ENCODE results near the gene HPCA.
A peak's percentile ranks its signal among the peaks of the same experiment; 100 is the strongest.

The HPCA gene

DNA sequence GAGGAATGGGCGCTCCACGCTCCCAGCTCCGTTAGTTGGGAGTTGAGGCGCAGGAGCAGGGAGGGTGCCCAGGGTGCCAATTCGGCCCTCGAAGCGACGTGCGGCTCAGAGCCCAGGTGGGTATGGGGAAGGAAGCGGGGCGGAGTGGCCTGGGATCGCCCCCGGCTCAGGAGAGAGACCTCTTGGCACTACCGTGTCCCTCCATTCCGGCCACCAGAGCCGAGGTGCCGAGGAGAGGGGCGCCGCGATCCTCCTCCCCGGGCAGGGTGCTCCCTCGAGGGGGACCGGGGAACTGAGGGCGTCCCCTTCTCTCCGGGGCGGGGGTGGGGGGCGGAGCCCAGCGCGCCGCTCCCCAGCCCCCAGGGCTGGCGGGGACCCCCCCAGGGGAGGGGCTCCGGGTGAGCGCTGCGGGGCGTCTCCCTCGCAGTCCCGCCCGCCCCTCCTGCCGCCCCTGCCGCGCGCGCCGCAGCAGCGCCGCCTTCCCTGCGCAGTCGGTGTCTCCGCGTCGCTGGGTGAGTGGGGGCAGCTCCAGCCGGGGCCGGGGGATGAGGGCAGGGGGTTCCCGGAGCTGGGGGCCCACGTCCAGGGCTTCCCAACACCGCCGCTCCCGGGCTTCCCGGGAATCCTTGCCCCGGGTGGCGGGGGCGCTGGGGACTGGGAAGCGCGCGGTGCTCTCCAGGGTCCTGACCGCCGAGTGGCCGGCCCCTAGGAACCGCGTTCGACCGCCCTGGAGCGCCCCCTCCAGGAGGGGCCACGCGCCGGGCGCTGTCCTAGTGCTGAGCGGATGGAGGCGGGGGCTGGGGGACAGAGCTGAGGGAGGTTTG, at the start of gene HPCA:
TSS of gene HPCA (plus strand) at position 488 of the 824 bp plus-strand sequence. CDS start 2,408 bp downstream, outside the sequence.
- peak; percentile 54 to 63 for ATAC-seq (replicated peaks)
- DNase-seq, result no peak
- Mint-ChIP-seq H3K27ac (no peak within 1 kb of the TSS), H3K27me3 (peaks cover 74 to 80% of the 10 kb centered on the region in 2 donors), H3K9me3 (no peaks in the 10 kb centered on the region), H3K4me3 (peak within 1 kb of the TSS in 1 of 2 donors; percentile 23), H3K4me1 (peaks cover 0 to 14% of the 10 kb centered on the region in 2 donors), H3K36me3 (no peaks in the 10 kb centered on the region)

DNA sequence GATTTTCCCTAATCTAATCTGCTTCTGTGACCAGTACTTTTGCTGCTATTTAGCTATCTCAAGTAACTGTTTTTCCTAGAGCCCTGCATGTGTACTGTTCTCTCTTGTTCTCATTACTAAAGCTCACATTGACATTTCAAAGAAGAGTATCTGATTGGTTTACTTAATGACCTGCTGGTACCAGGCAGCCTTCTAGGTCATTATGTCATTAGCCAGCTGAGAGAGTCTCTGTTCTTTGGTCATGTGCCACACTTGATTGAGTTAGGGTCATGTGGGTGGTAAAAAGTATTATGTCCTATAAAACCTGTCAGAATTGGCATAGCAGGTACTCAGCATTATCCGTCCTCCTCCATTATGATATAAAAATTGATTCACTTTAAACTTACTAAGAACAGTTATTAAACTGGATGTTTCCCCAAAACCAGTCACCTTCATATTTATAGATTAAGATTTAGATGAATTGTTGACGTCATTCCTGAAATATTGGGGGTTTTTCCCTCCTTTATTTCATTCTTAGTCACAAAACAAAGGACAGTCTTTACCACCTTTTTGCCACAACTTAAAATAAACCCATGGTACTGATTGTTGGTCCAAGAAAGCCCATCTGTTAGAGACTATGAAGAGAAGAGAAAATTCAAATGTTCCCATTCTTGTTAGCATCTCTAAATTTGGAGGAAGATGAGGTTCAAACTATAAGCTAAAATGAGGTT, 37.8 kb upstream of the HPCA start:
- ATAC-seq (replicated peaks), result peak; percentile 50 to 66
- no peak overlapping the region for H3K4me3 Mint-ChIP-seq

DNA sequence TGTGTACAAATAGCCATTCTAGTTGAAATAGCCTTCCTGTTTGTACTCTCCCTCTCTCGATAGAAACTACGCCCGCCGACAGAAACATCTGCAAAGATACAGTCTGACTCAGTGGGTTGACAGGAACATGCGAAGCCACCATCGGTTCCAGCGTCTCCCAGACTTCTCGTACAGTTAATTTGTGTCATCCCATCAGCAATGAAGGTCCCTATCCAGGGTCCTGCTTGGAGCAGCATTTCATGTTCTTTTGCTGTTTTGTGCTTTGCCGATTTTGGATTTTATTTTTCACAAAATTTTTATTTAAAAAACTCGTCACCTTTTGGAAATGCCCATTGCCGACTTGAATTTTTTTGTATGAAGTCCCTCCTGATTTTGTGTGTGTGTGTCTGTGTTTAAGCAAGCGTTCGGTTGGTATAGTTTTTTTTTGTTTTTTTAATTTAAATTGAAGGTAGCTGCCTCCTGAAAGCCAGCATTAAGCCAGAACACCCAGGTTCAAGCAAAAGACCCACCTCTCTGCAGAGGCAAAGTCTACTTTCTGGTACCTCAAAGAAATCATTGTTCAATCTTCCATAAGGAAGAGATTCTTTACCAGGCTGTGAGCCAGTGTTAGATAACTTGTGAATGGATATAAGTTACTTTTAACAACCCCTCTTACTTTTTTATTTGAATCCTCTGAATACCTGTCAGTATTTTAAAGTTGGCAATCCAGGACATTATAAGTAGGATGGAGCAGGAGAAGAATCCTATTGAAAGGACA, 30.3 kb upstream of the HPCA start:
- no peaks in the 10 kb centered on the region for H3K4me1 Mint-ChIP-seq
- DNase-seq (no peak), ATAC-seq (replicated peaks) (no peak)
- H3K4me3 Mint-ChIP-seq, result no peak overlapping the region
- H3K27me3 Mint-ChIP-seq, result no peaks in the 10 kb centered on the region
- no peak overlapping the region for H3K27ac Mint-ChIP-seq
- H3K9me3 Mint-ChIP-seq, result no peaks in the 10 kb centered on the region
- peaks cover 34 to 46% of the 10 kb centered on the region in 2 donors for H3K36me3 Mint-ChIP-seq

More for the DNA sequence above, 37.8 kb upstream of the HPCA start:
- H3K4me1 Mint-ChIP-seq, result peaks cover 0 to 3% of the 10 kb centered on the region in 2 donors
- DNase-seq, result no peak
- H3K36me3 Mint-ChIP-seq, result peaks cover 22 to 29% of the 10 kb centered on the region in 2 donors
- no peaks in the 10 kb centered on the region for H3K9me3 Mint-ChIP-seq
- H3K27ac Mint-ChIP-seq, result no peak overlapping the region
- H3K27me3 Mint-ChIP-seq, result no peaks in the 10 kb centered on the region

DNA sequence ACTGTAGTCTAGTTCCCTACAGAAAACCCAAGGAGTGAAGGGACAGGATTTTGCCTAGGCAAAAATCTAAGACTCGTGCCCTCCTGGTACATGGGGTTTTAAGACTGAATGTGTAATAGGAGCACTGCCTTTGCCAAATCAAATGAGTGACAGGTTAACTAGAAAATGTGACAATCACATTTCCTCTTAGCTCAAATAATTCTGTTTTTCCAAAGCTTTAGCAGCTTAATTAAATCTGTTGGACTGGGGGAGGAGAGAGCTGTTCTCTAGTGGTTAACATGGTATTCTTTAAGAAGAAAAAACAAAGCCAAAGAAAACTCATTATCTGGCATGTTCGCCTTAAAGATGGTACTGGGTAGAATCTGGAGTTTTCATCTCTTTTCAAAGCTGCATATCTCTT, 28.2 kb upstream of the HPCA start:
- DNase-seq, result no peak
- H3K27me3 Mint-ChIP-seq, result no peaks in the 10 kb centered on the region
- no peaks in the 10 kb centered on the region for H3K4me1 Mint-ChIP-seq
- ATAC-seq (replicated peaks), result no peak
- no peak overlapping the region for H3K4me3 Mint-ChIP-seq
- peaks cover 38 to 54% of the 10 kb centered on the region in 2 donors for H3K36me3 Mint-ChIP-seq
- H3K27ac Mint-ChIP-seq, result no peak overlapping the region
- no peaks in the 10 kb centered on the region for H3K9me3 Mint-ChIP-seq

DNA sequence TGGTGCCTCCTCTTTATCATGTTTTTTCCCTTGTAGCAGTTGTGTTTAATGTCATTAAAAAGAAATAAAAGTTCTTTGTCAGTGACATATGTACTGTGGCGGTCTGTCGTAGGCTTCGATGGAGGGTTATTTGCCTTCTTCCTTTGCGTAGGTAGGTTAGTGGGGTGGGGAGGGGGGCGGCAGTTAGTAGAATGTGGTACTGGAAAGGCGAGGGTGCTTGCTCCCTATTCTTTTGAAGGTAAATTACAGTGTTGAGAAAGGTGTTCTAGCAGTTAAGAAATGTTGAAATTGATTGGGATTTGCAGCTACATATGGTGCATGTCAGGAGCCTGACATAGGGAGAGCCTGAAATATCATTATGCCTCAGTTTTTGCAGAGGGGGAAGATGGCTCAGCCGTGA, 27.5 kb upstream of the HPCA start:
- Mint-ChIP-seq H3K36me3 (peaks cover 33 to 52% of the 10 kb centered on the region in 2 donors), H3K4me3 (no peak overlapping the region), H3K27me3 (no peaks in the 10 kb centered on the region), H3K27ac (no peak overlapping the region), H3K9me3 (no peaks in the 10 kb centered on the region), H3K4me1 (no peaks in the 10 kb centered on the region)
- DNase-seq (no peak), ATAC-seq (replicated peaks) (no peak)

DNA sequence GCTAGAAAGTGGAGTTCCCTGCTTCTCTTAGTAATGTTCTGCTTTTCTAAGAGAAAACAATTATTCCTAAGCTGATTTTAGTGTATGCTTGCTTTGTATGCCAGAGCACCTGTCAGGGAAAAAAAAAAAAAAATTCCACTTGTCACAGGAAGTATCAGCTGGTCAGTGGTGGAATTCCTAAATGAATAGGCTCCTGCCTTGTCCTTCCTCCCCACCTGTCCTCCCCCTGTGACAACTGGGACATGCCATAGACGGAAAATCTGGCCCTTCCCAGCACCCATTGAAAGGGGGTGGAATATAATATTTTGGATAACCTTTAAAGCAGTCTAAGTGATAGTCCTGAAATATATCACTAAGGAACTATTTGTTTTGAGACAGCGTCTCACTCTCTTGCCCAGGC, 26.4 kb upstream of the HPCA start:
- Mint-ChIP-seq H3K27me3 (no peaks in the 10 kb centered on the region), H3K4me3 (no peak overlapping the region), H3K27ac (no peak overlapping the region), H3K36me3 (peaks cover 28 to 51% of the 10 kb centered on the region in 2 donors), H3K9me3 (no peaks in the 10 kb centered on the region), H3K4me1 (no peaks in the 10 kb centered on the region)
- ATAC-seq (replicated peaks), result no peak
- no peak for DNase-seq

DNA sequence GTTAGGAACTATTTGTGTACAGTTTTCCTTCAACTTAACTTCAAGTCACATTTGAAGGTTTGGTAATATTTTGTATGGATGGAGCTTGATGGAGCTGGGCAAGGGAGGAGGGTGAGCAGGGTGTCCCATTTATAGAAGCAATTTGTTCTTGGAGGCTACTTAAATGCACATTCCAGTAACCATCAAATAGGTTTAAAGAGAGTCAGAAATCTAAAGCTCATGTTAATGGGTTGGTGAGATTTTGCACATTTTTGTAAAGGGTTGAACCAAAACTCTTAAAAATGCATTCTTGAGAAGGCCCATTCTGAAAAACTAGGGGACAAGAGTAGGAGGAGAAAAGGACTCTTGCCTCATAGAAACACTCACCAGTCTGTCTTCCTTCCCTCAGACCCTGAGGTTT, 25.7 kb upstream of the HPCA start:
- no peak overlapping the region for H3K27ac Mint-ChIP-seq
- no peaks in the 10 kb centered on the region for H3K9me3 Mint-ChIP-seq
- H3K4me1 Mint-ChIP-seq, result no peaks in the 10 kb centered on the region
- ATAC-seq (replicated peaks) (no peak), DNase-seq (no peak)
- H3K27me3 Mint-ChIP-seq, result no peaks in the 10 kb centered on the region
- H3K36me3 Mint-ChIP-seq, result peaks cover 24 to 48% of the 10 kb centered on the region in 2 donors
- H3K4me3 Mint-ChIP-seq, result no peak overlapping the region

DNA sequence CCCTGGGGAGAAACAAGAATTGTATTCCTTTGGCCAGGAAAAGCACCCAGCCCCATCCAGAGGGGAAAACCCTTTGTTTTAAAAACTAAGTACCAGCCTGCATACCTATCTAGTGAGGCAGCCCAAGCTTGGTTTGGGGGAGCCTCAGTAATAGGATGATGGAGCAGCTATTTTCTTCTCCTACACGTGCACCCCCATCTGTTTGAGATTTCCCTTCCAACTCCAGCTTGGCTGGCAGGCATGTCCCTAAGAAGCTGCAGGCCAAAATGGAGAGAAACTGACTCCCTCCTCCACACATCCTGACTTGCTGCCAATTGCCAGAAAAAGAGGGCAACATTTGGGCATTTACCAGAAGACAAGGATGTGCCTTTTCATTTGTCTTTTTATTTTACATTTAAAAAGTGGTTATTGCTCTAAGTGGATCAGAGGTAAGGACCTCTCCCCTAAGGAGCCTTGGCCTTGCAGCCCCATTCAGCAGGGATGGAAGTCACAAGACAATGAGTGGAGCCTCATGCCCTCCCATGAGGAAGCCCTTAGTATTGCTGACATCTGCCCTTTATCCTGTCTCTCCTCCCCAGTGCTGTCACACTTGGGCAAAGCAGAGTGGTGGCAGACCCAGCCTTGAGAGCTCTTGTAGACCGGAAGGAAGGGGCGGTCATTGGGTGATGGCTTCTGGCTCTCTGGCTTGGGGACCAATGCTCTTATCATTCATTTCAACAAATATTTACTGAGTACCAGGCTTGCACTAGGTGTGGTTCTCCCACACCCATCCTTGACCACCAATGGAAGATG, 24.2 kb upstream of the HPCA start:
- ATAC-seq (replicated peaks) (no peak), DNase-seq (no peak)
- Mint-ChIP-seq H3K27ac (peak overlapping the region; percentile 37), H3K4me3 (no peak overlapping the region), H3K27me3 (no peaks in the 10 kb centered on the region), H3K4me1 (no peaks in the 10 kb centered on the region), H3K9me3 (no peaks in the 10 kb centered on the region), H3K36me3 (peaks cover 22 to 50% of the 10 kb centered on the region in 2 donors)

DNA sequence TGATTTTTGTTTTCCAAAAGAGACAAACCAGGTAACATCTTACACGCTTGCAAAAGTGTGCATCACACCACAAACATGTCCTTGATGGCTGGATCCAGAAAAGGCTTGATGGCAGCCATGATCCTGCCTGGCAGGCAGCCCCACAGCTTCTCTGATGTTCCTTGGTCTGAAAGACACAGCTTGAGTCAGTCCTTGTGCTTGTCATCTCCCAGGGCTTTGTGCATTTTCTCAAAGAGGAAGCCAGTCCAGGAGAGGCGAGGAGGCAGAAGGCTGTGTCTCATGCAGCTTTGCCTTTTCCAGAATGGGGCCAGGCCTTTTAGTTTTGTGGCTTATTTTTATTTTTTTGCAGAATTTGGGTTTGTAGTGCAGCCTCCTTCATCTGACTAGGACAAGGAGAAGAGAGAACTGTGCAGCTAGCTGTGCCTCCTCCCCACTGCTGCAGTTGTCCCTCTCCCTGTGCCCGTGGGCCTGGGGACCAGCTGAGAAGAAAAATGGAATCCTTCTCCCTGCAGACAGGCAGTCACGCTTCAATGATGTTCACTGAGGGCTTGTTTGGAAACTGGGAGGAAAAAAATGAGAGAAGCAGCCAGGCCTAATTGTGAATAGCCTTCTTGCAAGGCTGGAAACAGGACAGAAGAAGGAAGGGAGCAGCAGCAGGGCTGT, 22.9 kb upstream of the HPCA start:
- no peaks in the 10 kb centered on the region for H3K27me3 Mint-ChIP-seq
- H3K9me3 Mint-ChIP-seq, result no peaks in the 10 kb centered on the region
- DNase-seq (no peak), ATAC-seq (replicated peaks) (no peak)
- no peak overlapping the region for H3K27ac Mint-ChIP-seq
- H3K36me3 Mint-ChIP-seq, result peaks cover 23 to 45% of the 10 kb centered on the region in 2 donors
- no peak overlapping the region for H3K4me3 Mint-ChIP-seq
- H3K4me1 Mint-ChIP-seq, result no peaks in the 10 kb centered on the region

DNA sequence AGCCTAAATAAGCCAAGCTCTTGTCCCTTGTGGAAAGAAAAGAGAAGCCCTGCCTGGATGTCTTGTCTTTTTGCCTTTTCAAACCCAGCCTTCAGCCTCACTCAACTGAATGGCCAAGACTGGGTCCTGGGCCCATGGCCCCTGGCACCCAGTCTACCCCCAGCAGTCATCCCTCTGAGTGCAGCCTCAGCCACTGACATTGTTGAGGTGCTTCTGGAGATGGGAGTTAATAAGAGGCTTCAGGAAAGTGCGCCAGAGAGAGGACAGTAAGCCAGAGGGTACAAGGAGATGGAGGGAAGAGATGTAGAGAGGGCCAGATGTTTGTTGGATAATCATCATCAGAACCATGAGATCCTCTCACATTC, 22.4 kb upstream of the HPCA start:
- no peak for DNase-seq
- Mint-ChIP-seq H3K4me1 (no peaks in the 10 kb centered on the region), H3K27ac (no peak overlapping the region), H3K4me3 (no peak overlapping the region), H3K27me3 (peaks cover 0 to 1% of the 10 kb centered on the region in 2 donors), H3K36me3 (peaks cover 27 to 47% of the 10 kb centered on the region in 2 donors), H3K9me3 (no peaks in the 10 kb centered on the region)
- no peak for ATAC-seq (replicated peaks)

DNA sequence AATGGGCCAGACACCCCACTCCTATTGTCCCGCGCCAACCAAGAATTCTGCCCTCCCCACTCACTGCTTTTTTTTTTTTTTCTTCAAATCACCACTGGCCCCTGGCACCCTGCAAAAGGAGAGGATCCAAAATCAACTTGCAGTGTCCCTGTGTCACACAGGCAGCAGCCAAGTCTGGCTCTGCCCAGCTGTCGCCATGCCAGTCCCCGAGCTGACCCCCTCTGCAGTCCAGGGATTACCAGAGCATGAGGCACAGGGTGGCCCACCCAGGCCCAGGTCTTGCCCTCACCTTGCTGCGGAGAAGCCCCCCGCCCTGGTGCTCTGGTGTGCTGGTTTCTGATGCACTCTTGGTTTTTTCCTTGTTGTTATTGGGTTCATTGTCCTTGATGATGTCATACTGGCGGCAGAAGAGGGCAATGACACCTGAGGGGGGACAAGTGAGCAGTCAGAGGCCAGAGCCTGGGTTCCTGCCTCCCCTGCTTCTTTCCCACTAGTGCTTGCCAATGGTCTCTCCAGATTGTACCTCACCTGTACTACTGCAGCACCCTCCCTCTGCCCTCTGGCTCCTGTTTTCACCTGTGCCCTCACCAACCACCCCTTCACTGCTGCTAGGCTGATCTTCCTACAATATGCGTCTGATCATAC, 21.8 kb upstream of the HPCA start:
- H3K27ac Mint-ChIP-seq, result no peak overlapping the region
- H3K27me3 Mint-ChIP-seq, result peaks cover 5 to 7% of the 10 kb centered on the region in 2 donors
- H3K9me3 Mint-ChIP-seq, result no peaks in the 10 kb centered on the region
- ATAC-seq (replicated peaks) (no peak), DNase-seq (no peak)
- H3K4me1 Mint-ChIP-seq, result peaks cover 3 to 4% of the 10 kb centered on the region in 2 donors
- H3K4me3 Mint-ChIP-seq, result no peak overlapping the region
- peaks cover 26 to 50% of the 10 kb centered on the region in 2 donors for H3K36me3 Mint-ChIP-seq

DNA sequence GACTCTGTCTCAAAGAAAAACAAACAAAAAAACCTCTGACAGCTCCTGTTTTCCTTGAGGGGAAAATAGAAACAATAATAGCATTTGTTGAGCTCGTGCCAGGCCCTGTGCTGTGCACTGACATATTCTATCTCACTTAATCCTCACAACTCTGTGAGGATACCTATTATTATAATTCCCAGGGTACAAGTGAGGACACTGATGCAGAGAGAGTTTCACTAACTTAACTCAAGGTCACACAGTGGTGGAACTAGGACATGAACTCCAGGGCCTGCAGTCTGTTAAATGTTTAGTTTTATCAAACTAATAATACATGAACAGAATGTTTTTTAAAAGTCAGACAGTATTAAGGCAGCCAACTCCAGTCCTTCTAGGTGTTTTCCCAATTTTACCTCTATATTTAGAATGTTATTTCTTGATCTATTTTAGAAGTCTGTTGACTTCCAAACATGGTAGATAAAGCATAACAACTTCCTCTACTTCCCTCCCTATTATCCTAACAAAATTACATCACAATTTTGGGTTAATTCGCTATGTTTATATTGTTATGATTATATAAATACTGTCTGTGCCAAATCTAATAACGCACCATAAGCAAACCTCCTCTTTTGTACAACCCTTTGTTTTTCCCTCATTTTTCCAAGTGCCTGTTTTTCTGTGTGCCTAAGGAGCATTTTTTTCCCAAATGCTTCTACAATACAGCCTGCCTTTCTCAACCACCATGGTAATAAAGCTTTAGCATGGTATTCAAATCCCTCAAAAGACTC, 20.5 kb upstream of the HPCA start:
- DNase-seq, result no peak
- Mint-ChIP-seq H3K36me3 (peaks cover 30 to 51% of the 10 kb centered on the region in 2 donors), H3K4me3 (no peak overlapping the region), H3K27me3 (peaks cover 14 to 17% of the 10 kb centered on the region in 2 donors), H3K27ac (no peak overlapping the region), H3K4me1 (peaks cover 8 to 13% of the 10 kb centered on the region in 2 donors), H3K9me3 (no peaks in the 10 kb centered on the region)
- ATAC-seq (replicated peaks), result no peak

Measured in stimulated activated naive B cell treated with anti-CD40 and anti-IgM and Interleukin-4, amounts not matched to agents 10 μg/mL and 1 μg/mL and 100 μg/mL, for 72 hours (primary cell).